Lower leg skin (tissue), 3 donors: ENCODE data around the gene TMEM14C.

ENCODE experiments used
- POLR2A ChIP-seq, 2 donors: fragments of 450-650 bp; IDR thresholded peaks; one replicate each; pipeline ENCODE4 v1.6.1; 2016 to 2017; ENCODE audit warnings: antibody characterized with exemption in 2 of 2, mild to moderate bottlenecking in 1 of 2, moderate library complexity in 1 of 2
- TF ChIP-seq, protein P1 (sequence below), 3 donors: fragments of 450-650 bp; IDR thresholded peaks; one replicate each; pipeline ENCODE4 v1.5.1; 2016; ENCODE audit warnings: antibody characterized with exemption in 3 of 3, mild to moderate bottlenecking in 3 of 3, moderate library complexity in 2 of 3

DNA sequence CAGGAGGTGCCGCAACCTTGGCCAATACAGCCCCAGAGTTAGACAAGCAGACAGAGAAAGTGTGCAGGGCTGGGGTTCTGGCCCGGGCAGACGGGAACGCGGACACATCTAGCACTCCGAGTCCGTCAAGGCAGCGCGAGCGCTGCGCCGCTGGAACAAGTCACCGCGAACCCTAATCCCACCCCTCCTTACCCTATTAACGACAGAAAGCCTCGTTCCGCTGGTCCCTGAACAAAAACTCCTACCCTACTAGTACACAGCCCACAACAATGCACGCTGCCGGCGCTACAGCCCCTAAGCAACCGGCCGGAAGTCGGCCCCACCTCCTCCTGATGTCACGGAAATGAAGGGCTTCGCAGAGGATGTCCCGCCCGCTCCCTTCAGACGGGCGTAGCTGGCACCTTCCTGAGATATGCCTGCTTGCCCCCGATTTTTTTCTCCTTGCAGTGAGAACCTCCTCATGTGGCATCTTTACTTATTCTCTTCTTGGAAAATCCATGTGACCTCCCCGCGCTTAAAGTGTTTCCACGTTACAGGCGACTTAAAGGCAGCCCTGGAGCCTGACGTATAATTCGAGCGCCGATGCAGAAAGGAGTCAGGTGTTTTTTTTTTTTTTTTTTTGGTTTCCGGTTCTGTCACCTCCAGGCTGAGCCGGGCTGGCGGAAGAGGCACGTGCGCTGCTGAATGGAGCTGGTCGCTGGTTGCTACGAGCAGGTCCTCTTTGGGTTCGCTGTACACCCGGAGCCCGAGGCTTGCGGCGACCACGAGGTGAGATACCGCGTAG lies 28.4 kb upstream of the TMEM14C start, which contains the start of the genes C6orf52 and PAK1IP1:
- TF ChIP-seq POLR2A (IDR thresholded peaks at IDR 0.05), result peak in 1 of 2 donors; percentile 8
- TF ChIP-seq, protein P1, sequence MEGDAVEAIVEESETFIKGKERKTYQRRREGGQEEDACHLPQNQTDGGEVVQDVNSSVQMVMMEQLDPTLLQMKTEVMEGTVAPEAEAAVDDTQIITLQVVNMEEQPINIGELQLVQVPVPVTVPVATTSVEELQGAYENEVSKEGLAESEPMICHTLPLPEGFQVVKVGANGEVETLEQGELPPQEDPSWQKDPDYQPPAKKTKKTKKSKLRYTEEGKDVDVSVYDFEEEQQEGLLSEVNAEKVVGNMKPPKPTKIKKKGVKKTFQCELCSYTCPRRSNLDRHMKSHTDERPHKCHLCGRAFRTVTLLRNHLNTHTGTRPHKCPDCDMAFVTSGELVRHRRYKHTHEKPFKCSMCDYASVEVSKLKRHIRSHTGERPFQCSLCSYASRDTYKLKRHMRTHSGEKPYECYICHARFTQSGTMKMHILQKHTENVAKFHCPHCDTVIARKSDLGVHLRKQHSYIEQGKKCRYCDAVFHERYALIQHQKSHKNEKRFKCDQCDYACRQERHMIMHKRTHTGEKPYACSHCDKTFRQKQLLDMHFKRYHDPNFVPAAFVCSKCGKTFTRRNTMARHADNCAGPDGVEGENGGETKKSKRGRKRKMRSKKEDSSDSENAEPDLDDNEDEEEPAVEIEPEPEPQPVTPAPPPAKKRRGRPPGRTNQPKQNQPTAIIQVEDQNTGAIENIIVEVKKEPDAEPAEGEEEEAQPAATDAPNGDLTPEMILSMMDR (IDR thresholded peaks at IDR 0.05), result no peak
